PC-3 (cell line): Measurements from ENCODE around the gene ABCG5. TPM values are rescaled to one million over a fixed set of nuclear protein-coding genes. Genes with fewer than 3 reads are reported as not detected.

Experiments
- ATAC-seq: fragments of 200-7000 bp; cut with Tn5 transposase; 2 replicates; pipeline ENCODE4 v1.9.1; 2020; ENCODE audit warnings: mild to moderate bottlenecking, moderate library complexity
- BruUV-seq: library from RNA; stranded (reverse); fragments of 400-500 nt; replicated peaks from 2 replicates; lab custom pipeline; 2021; lab: Mats Ljungman, UMichigan
- CTCF ChIA-PET: fragments of 300-600 bp; sonication (Branson Sonifier 250); formaldehyde crosslinking; loops from one replicate; lab custom pipeline; 2022; ENCODE audit warnings: antibody characterized with exemption; lab: Charles Lee
- POLR2A ChIA-PET: fragments of 300-600 bp; sonication (Branson Sonifier 250); formaldehyde crosslinking; loops from one replicate; lab custom pipeline; 2022; ENCODE audit warnings: antibody characterized with exemption; ENCODE audit not compliant: unreplicated experiment; lab: Charles Lee
- DNase-seq: peaks from one replicate; pipeline ENCODE4 v3.0.0-alpha.2; 2015
- H2AFZ ChIP-seq: fragments of 300-600 bp; sonication (generic); 2 replicates; pipeline ENCODE4 v1.6.0; 2016; ENCODE audit warnings: antibody characterized with exemption, low read length
- H3F3A ChIP-seq: fragments of 300-600 bp; sonication (generic); one replicate; pipeline ENCODE4 v1.6.0; 2017; ENCODE audit warnings: antibody characterized with exemption, low read length, control low read depth, mild to moderate bottlenecking; ENCODE audit not compliant: unreplicated experiment
- H3K27ac ChIP-seq: fragments of 300-600 bp; sonication (generic); 2 replicates; pipeline ENCODE4 v1.5.1; 2016; ENCODE audit warnings: mild to moderate bottlenecking, low read length
- H3K27me3 ChIP-seq: fragments of 300-600 bp; sonication (generic); 2 replicates; pipeline ENCODE4 v1.6.1; 2016; ENCODE audit warnings: low read length, mixed read lengths
- H3K36me3 ChIP-seq: fragments of 300-600 bp; sonication (generic); 2 replicates; pipeline ENCODE4 v1.6.1; 2016; ENCODE audit warnings: low read depth, mixed run types, low read length, mixed read lengths
- H3K4me1 ChIP-seq: fragments of 300-600 bp; sonication (generic); 2 replicates; pipeline ENCODE4 v1.5.1; 2016; ENCODE audit warnings: low read length; ENCODE audit not compliant: insufficient read depth
- H3K4me2 ChIP-seq: fragments of 300-600 bp; sonication (generic); 2 replicates; pipeline ENCODE4 v1.6.0; 2016; ENCODE audit warnings: low read length
- H3K4me3 ChIP-seq: fragments of 300-600 bp; sonication (generic); 2 replicates; pipeline ENCODE4 v1.5.1; 2016; ENCODE audit warnings: mild to moderate bottlenecking, low read length, mixed read lengths
- H3K79me2 ChIP-seq: fragments of 300-600 bp; sonication (generic); 2 replicates; pipeline ENCODE4 v1.6.1; 2017; ENCODE audit warnings: low read length, mixed read lengths
- H3K9ac ChIP-seq: fragments of 300-600 bp; sonication (generic); 2 replicates; pipeline ENCODE4 v1.6.0; 2016; ENCODE audit warnings: mild to moderate bottlenecking, low read length
- H3K9me2 ChIP-seq: fragments of 300-600 bp; sonication (generic); replicated peaks from 2 replicates; pipeline ENCODE4 v1.6.1; 2016; ENCODE audit warnings: mixed run types, low read length, mixed read lengths
- H3K9me3 ChIP-seq: fragments of 300-600 bp; sonication (generic); 2 replicates; pipeline ENCODE4 v1.6.1; 2016; ENCODE audit warnings: low read length, mixed read lengths
- H4K20me1 ChIP-seq: fragments of 300-600 bp; sonication (generic); 2 replicates; pipeline ENCODE4 v1.6.1; 2016; ENCODE audit warnings: low read length, mixed read lengths
- EZH2 ChIP-seq: fragments of 300-600 bp; sonication (generic); IDR thresholded peaks from one replicate; pipeline ENCODE4 v1.6.1; 2017; ENCODE audit warnings: antibody characterized with exemption, mild to moderate bottlenecking, low read length; ENCODE audit not compliant: unreplicated experiment
- EZH2phosphoT487 ChIP-seq: fragments of 300-600 bp; sonication (generic); IDR thresholded peaks from 2 replicates; pipeline ENCODE4 v1.6.1; 2018; ENCODE audit warnings: mild to moderate bottlenecking, antibody characterized with exemption, low read length, borderline replicate concordance
- intact Hi-C: fragments of 100-400 bp; cut with micrococcal nuclease; formaldehyde crosslinking; loops from 2 replicates; pipeline ENCODE4 v1.9.0; 2023
- total RNA-seq: library from RNA; depleted of rRNA; stranded (reverse); fragments of >200 nt; gene quantifications from 2 replicates; pipeline ENCODE4 v1.2.3, GENCODE V29; 2014
- TF ChIP-seq, protein P1 (sequence below): fragments of 300-600 bp; sonication (generic); conservative IDR thresholded peaks from 2 replicates; pipeline ENCODE4 v1.5.1; 2017; ENCODE audit warnings: antibody characterized with exemption, low read depth, mild to moderate bottlenecking, low read length

Gene ABCG5
- total RNA-seq, 1 experiment from 2014 or later = not detected

DNA sequence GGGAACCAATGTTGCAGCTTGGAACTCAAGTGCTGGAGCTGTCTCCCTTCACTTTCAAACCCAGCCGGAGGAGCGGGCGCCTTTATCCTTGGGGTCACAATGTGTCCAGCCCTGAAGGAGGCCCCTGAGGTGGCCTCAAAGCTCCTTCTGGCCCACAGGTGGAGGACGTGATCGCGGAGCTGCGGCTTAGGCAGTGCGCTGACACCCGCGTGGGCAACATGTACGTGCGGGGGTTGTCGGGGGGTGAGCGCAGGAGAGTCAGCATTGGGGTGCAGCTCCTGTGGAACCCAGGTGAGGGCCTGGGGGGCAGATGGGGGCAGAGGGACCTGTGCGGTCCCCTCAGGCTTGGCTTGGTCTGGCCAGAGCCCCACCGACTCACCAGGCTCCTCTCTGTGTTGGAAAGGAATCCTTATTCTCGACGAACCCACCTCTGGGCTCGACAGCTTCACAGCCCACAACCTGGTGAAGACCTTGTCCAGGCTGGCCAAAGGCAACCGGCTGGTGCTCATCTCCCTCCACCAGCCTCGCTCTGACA, 13.6 kb upstream of the ABCG5 start:
- Histone ChIP-seq H2AFZ (no peak overlapping the region), H3F3A (no peaks in the 10 kb centered on the region), H4K20me1 (no peaks in the 10 kb centered on the region), H3K4me3 (no peak overlapping the region), H3K9me2 (no peaks in the 10 kb centered on the region), H3K4me2 (no peak overlapping the region), H3K36me3 (no peaks in the 10 kb centered on the region), H3K27ac (no peak overlapping the region), H3K9me3 (no peaks in the 10 kb centered on the region), H3K79me2 (no peaks in the 10 kb centered on the region), H3K9ac (no peak overlapping the region), H3K4me1 (no peaks in the 10 kb centered on the region), H3K27me3 (peaks cover 29% of the 10 kb centered on the region)
- ATAC-seq (no peak), DNase-seq (no peak)
- TF ChIP-seq EZH2phosphoT487 (no peak), EZH2 (no peak)
- TF ChIP-seq, protein P1, sequence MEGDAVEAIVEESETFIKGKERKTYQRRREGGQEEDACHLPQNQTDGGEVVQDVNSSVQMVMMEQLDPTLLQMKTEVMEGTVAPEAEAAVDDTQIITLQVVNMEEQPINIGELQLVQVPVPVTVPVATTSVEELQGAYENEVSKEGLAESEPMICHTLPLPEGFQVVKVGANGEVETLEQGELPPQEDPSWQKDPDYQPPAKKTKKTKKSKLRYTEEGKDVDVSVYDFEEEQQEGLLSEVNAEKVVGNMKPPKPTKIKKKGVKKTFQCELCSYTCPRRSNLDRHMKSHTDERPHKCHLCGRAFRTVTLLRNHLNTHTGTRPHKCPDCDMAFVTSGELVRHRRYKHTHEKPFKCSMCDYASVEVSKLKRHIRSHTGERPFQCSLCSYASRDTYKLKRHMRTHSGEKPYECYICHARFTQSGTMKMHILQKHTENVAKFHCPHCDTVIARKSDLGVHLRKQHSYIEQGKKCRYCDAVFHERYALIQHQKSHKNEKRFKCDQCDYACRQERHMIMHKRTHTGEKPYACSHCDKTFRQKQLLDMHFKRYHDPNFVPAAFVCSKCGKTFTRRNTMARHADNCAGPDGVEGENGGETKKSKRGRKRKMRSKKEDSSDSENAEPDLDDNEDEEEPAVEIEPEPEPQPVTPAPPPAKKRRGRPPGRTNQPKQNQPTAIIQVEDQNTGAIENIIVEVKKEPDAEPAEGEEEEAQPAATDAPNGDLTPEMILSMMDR = no peak
- intact Hi-C loops = no loop called here
- POLR2A ChIA-PET = no interaction called here
- CTCF ChIA-PET = no interaction called here
- BruUV-seq = no TSS peak

DNA sequence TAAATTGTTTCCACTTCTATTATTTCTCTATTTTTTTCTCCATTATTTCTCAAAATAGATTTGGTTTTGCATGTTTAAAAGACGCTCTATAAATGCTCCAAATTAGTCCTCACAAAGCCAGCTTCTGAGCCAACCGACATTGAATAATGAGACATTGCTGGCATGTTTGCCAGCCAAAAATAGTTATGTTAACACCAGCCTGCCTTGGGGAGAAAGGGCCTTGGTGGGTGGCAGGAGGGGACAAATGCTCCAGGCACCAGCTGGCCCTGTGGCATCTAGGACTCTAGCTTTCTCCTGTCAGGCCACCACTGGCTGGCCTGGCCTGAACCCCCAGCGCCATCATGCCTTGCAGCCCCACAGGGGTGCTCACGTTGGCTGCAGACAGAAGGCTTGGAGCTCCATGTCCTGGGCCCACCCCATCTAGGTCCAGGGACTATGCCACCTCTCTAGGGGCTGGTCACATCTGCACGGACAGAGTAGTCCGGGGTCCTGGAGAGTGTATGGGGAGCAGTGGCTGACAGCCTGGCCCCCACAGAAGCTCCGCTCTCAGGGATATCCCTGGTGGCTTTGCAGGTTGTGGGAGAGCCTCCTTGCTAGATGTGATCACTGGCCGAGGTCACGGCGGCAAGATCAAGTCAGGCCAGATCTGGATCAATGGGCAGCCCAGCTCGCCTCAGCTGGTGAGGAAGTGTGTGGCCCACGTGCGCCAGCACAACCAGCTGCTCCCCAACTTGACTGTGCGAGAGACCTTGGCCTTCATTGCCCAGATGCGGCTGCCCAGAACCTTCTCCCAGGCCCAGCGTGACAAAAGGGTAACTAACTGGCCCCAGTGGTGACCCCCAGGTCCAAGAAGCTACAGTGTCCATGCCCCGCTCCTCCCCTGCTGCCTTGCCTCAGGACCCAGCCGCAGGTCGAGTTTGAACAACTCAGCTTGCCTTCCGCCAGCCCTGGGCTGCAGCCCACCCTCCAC, 12.7 kb upstream of the ABCG5 start:
- no peaks in the 10 kb centered on the region for H3K9me2 ChIP-seq
- no peak overlapping the region for H3K4me3 ChIP-seq
- H3K9ac ChIP-seq = no peak overlapping the region
- H4K20me1 ChIP-seq = no peaks in the 10 kb centered on the region
- BruUV-seq = no TSS peak
- CTCF ChIA-PET = no interaction called here
- no peak overlapping the region for H3K27ac ChIP-seq
- TF ChIP-seq, protein P1 = no peak
- TF ChIP-seq EZH2 = no peak
- H3K9me3 ChIP-seq = no peaks in the 10 kb centered on the region
- no peaks in the 10 kb centered on the region for H3K79me2 ChIP-seq
- no peak overlapping the region for H2AFZ ChIP-seq
- intact Hi-C loops = no loop called here
- DNase-seq (no peak), ATAC-seq (no peak)
- H3K36me3 ChIP-seq = no peaks in the 10 kb centered on the region
- H3K4me2 ChIP-seq = no peak overlapping the region
- no peaks in the 10 kb centered on the region for H3K4me1 ChIP-seq
- no peaks in the 10 kb centered on the region for H3F3A ChIP-seq
- H3K27me3 ChIP-seq = peaks cover 20% of the 10 kb centered on the region
- POLR2A ChIA-PET = no interaction called here

DNA sequence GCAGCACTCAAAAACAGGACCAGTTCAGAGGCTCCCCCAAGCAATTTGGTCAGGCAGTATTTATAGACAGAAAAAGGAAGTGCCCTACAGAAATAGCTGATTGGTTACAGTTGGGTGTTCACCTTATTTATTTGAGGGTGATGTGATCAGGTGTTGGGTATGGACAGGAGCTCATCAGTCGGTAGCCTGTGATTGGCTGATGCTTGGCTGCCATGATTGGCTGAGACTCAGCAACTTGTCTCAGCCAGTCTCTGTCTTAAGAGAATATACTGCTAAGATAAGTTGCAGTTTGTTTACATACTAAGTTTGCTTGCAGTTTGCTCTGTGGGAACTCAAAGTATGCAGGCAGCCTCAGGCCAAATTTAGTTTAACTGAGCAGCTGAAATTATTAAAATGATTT, 9.6 kb upstream of the ABCG5 start:
- no peaks in the 10 kb centered on the region for H3K9me2 ChIP-seq
- no peak overlapping the region for H3K4me3 ChIP-seq
- no peaks in the 10 kb centered on the region for H3K79me2 ChIP-seq
- intact Hi-C loops = no loop called here
- H3K9ac ChIP-seq = no peak overlapping the region
- H4K20me1 ChIP-seq = no peaks in the 10 kb centered on the region
- CTCF ChIA-PET = no interaction called here
- POLR2A ChIA-PET = interaction anchor here (0.6 kb wide), 1 partner anchor 13 kb away, joined by 5 read pairs; no protein-coding TSS in a partner anchor
- H3K36me3 ChIP-seq = no peaks in the 10 kb centered on the region
- TF ChIP-seq EZH2 (no peak), EZH2phosphoT487 (no peak)
- TF ChIP-seq, protein P1 = no peak
- no TSS peak for BruUV-seq
- H3K27me3 ChIP-seq = no peaks in the 10 kb centered on the region
- H3K4me2 ChIP-seq = 0 out of 2 replicates have a peak overlapping the region, but pooled peaks have one; percentile 2
- no peaks in the 10 kb centered on the region for H3K4me1 ChIP-seq
- peak overlapping the region; percentile 13; the same call in 1 of the 2 replicates for H3K27ac ChIP-seq
- H2AFZ ChIP-seq = no peak overlapping the region
- no peaks in the 10 kb centered on the region for H3K9me3 ChIP-seq
- DNase-seq (peak; percentile 60), ATAC-seq (peak; percentile 77)
- no peaks in the 10 kb centered on the region for H3F3A ChIP-seq
